Measurements from ENCODE around the gene PFKM.

PFKM gene

DNA sequence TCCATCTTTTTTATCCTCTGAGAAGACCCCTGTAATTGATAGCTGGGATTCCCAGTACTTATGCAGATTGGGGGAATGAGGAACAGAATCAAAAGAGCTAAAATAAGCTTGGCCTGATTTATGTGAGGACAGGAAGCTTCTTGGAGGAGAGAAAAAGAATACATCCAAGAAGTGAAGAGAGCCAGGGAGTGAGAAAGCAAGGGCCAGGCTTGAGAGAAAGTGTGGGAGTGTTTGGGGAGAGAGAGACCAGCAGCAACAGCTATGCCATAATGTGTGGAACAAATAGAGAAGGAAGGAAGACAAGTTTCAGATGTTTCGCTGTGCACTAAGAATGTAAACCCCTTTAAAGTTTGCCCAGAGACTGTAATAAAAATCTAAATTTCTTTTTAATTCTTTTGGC, 60.3 kb downstream of the PFKM start:
- no peak overlapping the region for H3K4me3 ChIP-seq (ENCODE audit: low read depth, low read length)
- TF ChIP-seq, protein P1, sequence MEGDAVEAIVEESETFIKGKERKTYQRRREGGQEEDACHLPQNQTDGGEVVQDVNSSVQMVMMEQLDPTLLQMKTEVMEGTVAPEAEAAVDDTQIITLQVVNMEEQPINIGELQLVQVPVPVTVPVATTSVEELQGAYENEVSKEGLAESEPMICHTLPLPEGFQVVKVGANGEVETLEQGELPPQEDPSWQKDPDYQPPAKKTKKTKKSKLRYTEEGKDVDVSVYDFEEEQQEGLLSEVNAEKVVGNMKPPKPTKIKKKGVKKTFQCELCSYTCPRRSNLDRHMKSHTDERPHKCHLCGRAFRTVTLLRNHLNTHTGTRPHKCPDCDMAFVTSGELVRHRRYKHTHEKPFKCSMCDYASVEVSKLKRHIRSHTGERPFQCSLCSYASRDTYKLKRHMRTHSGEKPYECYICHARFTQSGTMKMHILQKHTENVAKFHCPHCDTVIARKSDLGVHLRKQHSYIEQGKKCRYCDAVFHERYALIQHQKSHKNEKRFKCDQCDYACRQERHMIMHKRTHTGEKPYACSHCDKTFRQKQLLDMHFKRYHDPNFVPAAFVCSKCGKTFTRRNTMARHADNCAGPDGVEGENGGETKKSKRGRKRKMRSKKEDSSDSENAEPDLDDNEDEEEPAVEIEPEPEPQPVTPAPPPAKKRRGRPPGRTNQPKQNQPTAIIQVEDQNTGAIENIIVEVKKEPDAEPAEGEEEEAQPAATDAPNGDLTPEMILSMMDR (IDR thresholded peaks at IDR 0.05; ENCODE audit: borderline replicate concordance, insufficient read depth, low read depth, low read length): no peak

- TF ChIP-seq, protein P1 (IDR thresholded peaks at IDR 0.05; ENCODE audit: borderline replicate concordance, insufficient read depth, low read depth, low read length): no peak
- H3K4me3 ChIP-seq (ENCODE audit: low read depth, low read length): no peak overlapping the region
These were observed 61.3 kb downstream of the PFKM start for GRCh38 chr12:48180424-48180823.

DNA sequence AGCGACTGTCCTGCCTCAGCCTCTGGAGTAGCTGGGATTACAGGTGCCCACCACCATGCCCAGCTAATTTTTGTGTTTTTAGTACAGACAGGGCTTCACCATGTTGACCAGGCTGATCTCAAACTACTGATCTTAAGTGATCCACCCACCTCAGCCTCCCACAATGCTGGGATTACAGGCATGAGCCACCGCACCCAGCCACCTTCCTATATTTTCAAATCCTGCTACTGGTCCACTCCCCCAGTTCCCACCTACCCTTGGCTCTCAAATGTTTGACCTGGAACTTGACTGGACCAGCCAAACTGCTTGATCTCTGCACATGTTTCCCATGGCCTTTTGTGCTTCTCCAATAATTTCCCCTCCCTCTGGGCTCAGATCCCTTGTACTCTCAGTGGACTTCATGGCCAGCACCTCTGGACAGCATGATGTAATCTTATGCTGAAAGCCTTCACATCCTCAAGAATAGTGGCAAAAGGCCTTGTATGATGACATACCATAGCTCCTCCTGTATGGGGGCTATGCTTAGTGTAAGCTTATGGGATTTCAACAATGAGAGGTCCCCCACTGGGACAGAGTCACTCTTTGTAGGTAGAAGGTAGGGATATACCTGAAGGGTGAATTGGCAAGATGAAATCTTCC, 61.8 kb downstream of the PFKM start:
- TF ChIP-seq, protein P1 (IDR thresholded peaks at IDR 0.05; ENCODE audit: borderline replicate concordance, insufficient read depth, low read depth, low read length): no peak
- H3K4me3 ChIP-seq (ENCODE audit: low read depth, low read length): no peak overlapping the region

DNA sequence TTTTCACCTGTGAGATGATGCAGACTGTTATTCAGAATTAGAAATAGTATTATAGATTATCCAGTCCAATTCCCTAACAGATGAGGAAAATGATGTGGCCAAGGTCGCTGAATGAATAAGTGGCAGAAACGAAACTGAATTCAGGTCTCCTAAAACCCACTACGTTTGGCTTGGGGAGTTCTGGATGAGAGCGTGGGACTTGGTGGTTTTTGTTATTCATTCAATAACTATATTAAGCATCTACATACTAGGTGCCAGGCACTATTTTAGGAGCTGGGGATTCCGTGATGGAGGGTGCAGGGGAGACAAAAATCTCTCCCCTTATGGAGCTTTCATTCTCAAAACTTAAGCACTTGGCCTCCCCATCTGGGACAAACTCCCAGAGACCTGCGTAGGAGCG, 63.5 kb downstream of the PFKM start:
- H3K4me3 ChIP-seq (ENCODE audit: low read depth, low read length): peak overlapping the region; percentile 71

GRCh38 chr12:48183091-48183875, 64.1 kb downstream of the PFKM start, which contains the start of gene CCDC184:
Gene CCDC184, plus strand, starts transcription at chr12:48183644. Its CDS starts 479 bp downstream, at chr12:48184123.
- peak within 1 kb of the TSS; percentile 71 for H3K4me3 ChIP-seq (ENCODE audit: low read depth, low read length)
- TF ChIP-seq, protein P1 (IDR thresholded peaks at IDR 0.05; ENCODE audit: borderline replicate concordance, insufficient read depth, low read depth, low read length): peak; percentile 55

More for the DNA sequence above, 63.5 kb downstream of the PFKM start:
- TF ChIP-seq, protein P1 (IDR thresholded peaks at IDR 0.05; ENCODE audit: borderline replicate concordance, insufficient read depth, low read depth, low read length): no peak

DNA sequence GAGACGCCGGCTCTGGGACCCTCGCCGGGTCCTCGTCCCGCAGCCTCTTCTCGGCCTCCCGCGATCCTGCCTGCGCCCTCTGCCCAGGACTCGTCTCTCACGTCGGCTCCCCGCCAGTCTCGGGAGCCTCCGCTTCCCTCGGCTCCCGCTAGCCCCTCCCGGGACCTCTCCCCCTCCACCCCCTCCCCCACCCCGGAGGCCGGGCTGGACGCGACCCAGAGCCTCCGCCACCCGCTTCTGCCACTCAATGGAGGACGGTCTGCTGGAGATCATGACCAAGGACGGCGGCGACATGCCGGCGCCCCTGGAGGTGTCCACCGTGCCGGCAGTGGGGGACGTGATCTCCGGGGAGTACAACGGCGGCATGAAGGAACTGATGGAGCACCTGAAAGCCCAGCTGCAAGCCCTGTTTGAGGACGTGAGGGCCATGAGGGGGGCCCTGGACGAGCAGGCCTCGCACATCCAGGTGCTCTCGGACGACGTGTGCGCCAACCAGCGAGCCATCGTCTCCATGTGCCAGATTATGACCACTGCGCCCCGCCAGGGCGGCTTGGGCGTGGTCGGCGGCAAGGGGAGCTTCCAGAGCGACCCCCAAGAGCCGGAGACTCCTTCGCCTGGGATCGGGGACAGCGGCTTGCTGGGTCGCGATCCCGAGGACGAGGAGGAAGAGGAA, 64.8 kb downstream of the PFKM start:
- TF ChIP-seq, protein P1 (IDR thresholded peaks at IDR 0.05; ENCODE audit: borderline replicate concordance, insufficient read depth, low read depth, low read length): no peak

More for the DNA sequence above, 64.8 kb downstream of the PFKM start:
- peak overlapping the region; percentile 71 for H3K4me3 ChIP-seq (ENCODE audit: low read depth, low read length)

Data from GM12875 (cell line).